Mesendoderm (in vitro differentiated cells): ENCODE data around the gene ACBD6.

ENCODE experiments used
- DNase-seq: peaks from one replicate; pipeline ENCODE4 v3.0.0; 2013
- H2AK5ac ChIP-seq: 2 replicates; pipeline ENCODE4 v1.6.1; 2013; ENCODE audit warnings: low read length, inconsistent platforms
- H2BK120ac ChIP-seq: 2 replicates; pipeline ENCODE4 v1.6.1; 2013; ENCODE audit warnings: low read depth, mild to moderate bottlenecking, low read length, moderate library complexity, mixed read lengths
- H2BK15ac ChIP-seq: replicated peaks from 2 replicates; pipeline ENCODE4 v1.6.1; 2013; ENCODE audit warnings: low read depth, mild to moderate bottlenecking, moderate library complexity
- H2BK5ac ChIP-seq: 2 replicates; pipeline ENCODE4 v1.6.1; 2013; ENCODE audit warnings: low read length, inconsistent platforms
- H3K18ac ChIP-seq: 2 replicates; pipeline ENCODE4 v1.6.1; 2013; ENCODE audit warnings: mild to moderate bottlenecking, low read length, mixed read lengths
- H3K23ac ChIP-seq: one replicate; pipeline ENCODE4 v1.6.1; 2013; ENCODE audit warnings: low read length
- H3K27ac ChIP-seq: 2 replicates; pipeline ENCODE4 v1.5.1; 2013; ENCODE audit warnings: low read depth, mild to moderate bottlenecking, inconsistent platforms, low read length, moderate library complexity
- H3K27me3 ChIP-seq: 2 replicates; pipeline ENCODE4 v1.6.1; 2013; ENCODE audit warnings: low read length, control low read depth, mild to moderate bottlenecking, inconsistent platforms; ENCODE audit not compliant: insufficient read depth, poor library complexity
- H3K36me3 ChIP-seq: 2 replicates; pipeline ENCODE4 v1.6.1; 2013; ENCODE audit warnings: low read length, inconsistent platforms; ENCODE audit not compliant: control insufficient read depth, insufficient read depth
- H3K4ac ChIP-seq: one replicate; pipeline ENCODE4 v1.6.1; 2013; ENCODE audit warnings: low read depth, mild to moderate bottlenecking, low read length, moderate library complexity
- H3K4me1 ChIP-seq: 2 replicates; pipeline ENCODE4 v1.6.1; 2013; ENCODE audit warnings: low read depth, low read length, inconsistent platforms; ENCODE audit not compliant: control insufficient read depth
- H3K4me2 ChIP-seq: 2 replicates; pipeline ENCODE4 v1.6.1; 2013; ENCODE audit warnings: low read length
- H3K4me3 ChIP-seq: 2 replicates; pipeline ENCODE4 v1.5.1; 2013; ENCODE audit warnings: mild to moderate bottlenecking, low read length
- H3K56ac ChIP-seq: one replicate; pipeline ENCODE4 v1.6.1; 2013; ENCODE audit warnings: low read length
- H3K79me1 ChIP-seq: 2 replicates; pipeline ENCODE4 v1.6.1; 2013; ENCODE audit warnings: low read length, inconsistent platforms
- H3K79me2 ChIP-seq: 2 replicates; pipeline ENCODE4 v1.6.1; 2013; ENCODE audit warnings: mild to moderate bottlenecking, low read length; ENCODE audit not compliant: control insufficient read depth, insufficient read depth
- H3K9ac ChIP-seq: 2 replicates; pipeline ENCODE4 v1.6.1; 2013; ENCODE audit warnings: low read length, inconsistent platforms
- H4K5ac ChIP-seq: one replicate; pipeline ENCODE4 v1.6.1; 2013; ENCODE audit warnings: low read length
- H4K8ac ChIP-seq: one replicate; pipeline ENCODE4 v1.6.1; 2013; ENCODE audit warnings: low read depth, mild to moderate bottlenecking, control low read depth, low read length, moderate library complexity
- WGBS: extraction: QIAGEN DNeasy Blood & Tissue Kit; methylation state at CpG from one replicate; pipeline ENCODE4 v1.1.7; 2013; ENCODE audit warnings: low lambda C conversion rate, missing lambda C conversion rate; ENCODE audit not compliant: insufficient coverage; ENCODE audit errors: extremely low coverage; 5-methylcytosine and 5-hydroxymethylcytosine counted together

The ACBD6 gene

GRCh38 chr1:180295999-180296398 lies 206.4 kb downstream of the ACBD6 start:
- no peak overlapping the region for H4K5ac ChIP-seq
- H3K27me3 ChIP-seq, result no peaks in the 10 kb centered on the region
- H4K8ac ChIP-seq, result no peak overlapping the region
- no peaks in the 10 kb centered on the region for H3K79me2 ChIP-seq
- no peak overlapping the region for H3K4me2 ChIP-seq
- no peak overlapping the region for H2AK5ac ChIP-seq
- H3K4me1 ChIP-seq, result no peaks in the 10 kb centered on the region
- DNase-seq, result no peak
- H3K9ac ChIP-seq, result no peak overlapping the region
- no peak overlapping the region for H3K27ac ChIP-seq
- no peak overlapping the region for H3K23ac ChIP-seq
- WGBS, result no CpG with 5 or more reads among the region's 1 CpG
- no peaks in the 10 kb centered on the region for H3K36me3 ChIP-seq
- no peak overlapping the region for H2BK5ac ChIP-seq
- no peak overlapping the region for H2BK120ac ChIP-seq
- no peak overlapping the region for H3K56ac ChIP-seq
- H3K79me1 ChIP-seq, result no peaks in the 10 kb centered on the region
- H3K18ac ChIP-seq, result no peak overlapping the region
- H3K4ac ChIP-seq, result no peak overlapping the region
- no peak overlapping the region for H2BK15ac ChIP-seq
- H3K4me3 ChIP-seq, result no peak overlapping the region

GRCh38 chr1:180294711-180295110 lies 207.7 kb downstream of the ACBD6 start:
- Histone ChIP-seq H3K27ac (no peak overlapping the region), H3K79me1 (no peaks in the 10 kb centered on the region), H3K79me2 (no peaks in the 10 kb centered on the region), H3K23ac (no peak overlapping the region), H3K36me3 (no peaks in the 10 kb centered on the region), H3K9ac (no peak overlapping the region), H3K18ac (no peak overlapping the region), H2BK5ac (no peak overlapping the region), H2AK5ac (no peak overlapping the region), H2BK15ac (no peak overlapping the region), H4K8ac (no peak overlapping the region), H3K56ac (no peak overlapping the region), H4K5ac (no peak overlapping the region), H3K27me3 (no peaks in the 10 kb centered on the region), H3K4ac (no peak overlapping the region), H3K4me1 (no peaks in the 10 kb centered on the region), H3K4me3 (no peak overlapping the region), H2BK120ac (no peak overlapping the region), H3K4me2 (no peak overlapping the region)
- no CpG with 5 or more reads among the region's 2 CpGs for WGBS
- no peak for DNase-seq

GRCh38 chr1:180291004-180291403 lies 211.4 kb downstream of the ACBD6 start:
- no peak overlapping the region for H2BK5ac ChIP-seq

GRCh38 chr1:180290265-180291001 lies 211.9 kb downstream of the ACBD6 start:
- Histone ChIP-seq H3K4me3 (no peak overlapping the region), H3K4me1 (no peaks in the 10 kb centered on the region), H3K4ac (no peak overlapping the region), H3K79me2 (no peaks in the 10 kb centered on the region), H2BK5ac (no peak overlapping the region), H2BK120ac (no peak overlapping the region), H3K27me3 (no peaks in the 10 kb centered on the region), H3K18ac (no peak overlapping the region), H3K4me2 (no peak overlapping the region), H3K36me3 (no peaks in the 10 kb centered on the region), H3K27ac (no peak overlapping the region), H4K5ac (no peak overlapping the region), H3K79me1 (no peaks in the 10 kb centered on the region), H3K56ac (no peak overlapping the region), H2BK15ac (no peak overlapping the region), H3K9ac (no peak overlapping the region), H3K23ac (no peak overlapping the region), H4K8ac (no peak overlapping the region), H2AK5ac (no peak overlapping the region)
- DNase-seq, result no peak
- WGBS, result no CpG with 5 or more reads among the region's 6 CpGs

More at GRCh38 chr1:180291004-180291403, 211.4 kb downstream of the ACBD6 start:
- Histone ChIP-seq H3K4me2 (no peak overlapping the region), H3K79me1 (no peaks in the 10 kb centered on the region), H3K4me1 (no peaks in the 10 kb centered on the region), H3K56ac (no peak overlapping the region), H3K79me2 (no peaks in the 10 kb centered on the region), H3K27me3 (no peaks in the 10 kb centered on the region), H3K36me3 (no peaks in the 10 kb centered on the region), H2BK120ac (no peak overlapping the region), H3K23ac (no peak overlapping the region), H3K4ac (no peak overlapping the region), H3K18ac (no peak overlapping the region), H4K8ac (no peak overlapping the region), H3K27ac (no peak overlapping the region), H3K9ac (no peak overlapping the region), H4K5ac (no peak overlapping the region), H3K4me3 (no peak overlapping the region), H2BK15ac (no peak overlapping the region), H2AK5ac (no peak overlapping the region)
- DNase-seq, result no peak
- WGBS, result no CpG with 5 or more reads among the region's 1 CpG

- Histone ChIP-seq H2AK5ac (no peak overlapping the region), H3K23ac (no peak overlapping the region), H3K4me2 (no peak overlapping the region), H4K5ac (no peak overlapping the region), H3K4me3 (no peak overlapping the region), H4K8ac (no peak overlapping the region), H3K27ac (no peak overlapping the region), H3K56ac (no peak overlapping the region), H2BK15ac (no peak overlapping the region), H2BK5ac (no peak overlapping the region), H3K9ac (no peak overlapping the region), H3K4ac (no peak overlapping the region), H3K79me2 (no peaks in the 10 kb centered on the region), H3K79me1 (no peaks in the 10 kb centered on the region), H3K36me3 (no peaks in the 10 kb centered on the region), H2BK120ac (no peak overlapping the region), H3K18ac (no peak overlapping the region), H3K27me3 (no peaks in the 10 kb centered on the region), H3K4me1 (no peaks in the 10 kb centered on the region)
- WGBS, result no CpG with 5 or more reads among the region's 1 CpG
- no peak for DNase-seq
Measured at GRCh38 chr1:180288940-180289339, 213.4 kb downstream of the ACBD6 start.
